Skeletal muscle cell (primary cell): Measurements from ENCODE around the gene CPNE8.

Experiments used
- DNase-seq: peaks from one replicate; pipeline ENCODE4 v3.0.0-alpha.2; 2010; ENCODE audit warnings: low read depth
- H3K4me3 ChIP-seq: 2 replicates; pipeline ENCODE4 v1.5.1; 2011; ENCODE audit warnings: low read depth, mild to moderate bottlenecking, control low read depth, low read length, moderate library complexity

Gene CPNE8

DNA sequence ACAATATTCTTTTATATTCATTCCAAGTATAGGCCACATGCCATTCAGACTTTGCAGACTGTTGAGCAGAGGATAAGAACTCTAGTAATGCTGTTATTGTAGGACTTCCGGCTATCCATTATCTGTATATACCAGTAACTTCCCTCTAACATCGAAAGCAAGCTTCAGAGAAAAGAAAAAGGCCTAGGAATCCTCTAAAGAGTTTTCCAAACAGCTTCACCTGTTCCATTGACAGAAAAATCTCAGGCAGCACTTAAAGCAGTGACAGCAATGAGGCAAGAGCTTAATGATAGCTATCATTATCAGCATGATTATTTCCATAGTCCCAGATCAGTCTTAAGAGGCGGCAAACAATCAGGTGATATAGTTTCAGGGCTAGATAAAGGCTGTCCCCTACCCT lies 1.8 kb downstream of the CPNE8 start:
- no peak for DNase-seq
- no peak overlapping the region for H3K4me3 ChIP-seq

GRCh38 chr12:38898001-38898684 lies 7.2 kb downstream of the CPNE8 start:
- no peak overlapping the region for H3K4me3 ChIP-seq
- DNase-seq = no peak

DNA sequence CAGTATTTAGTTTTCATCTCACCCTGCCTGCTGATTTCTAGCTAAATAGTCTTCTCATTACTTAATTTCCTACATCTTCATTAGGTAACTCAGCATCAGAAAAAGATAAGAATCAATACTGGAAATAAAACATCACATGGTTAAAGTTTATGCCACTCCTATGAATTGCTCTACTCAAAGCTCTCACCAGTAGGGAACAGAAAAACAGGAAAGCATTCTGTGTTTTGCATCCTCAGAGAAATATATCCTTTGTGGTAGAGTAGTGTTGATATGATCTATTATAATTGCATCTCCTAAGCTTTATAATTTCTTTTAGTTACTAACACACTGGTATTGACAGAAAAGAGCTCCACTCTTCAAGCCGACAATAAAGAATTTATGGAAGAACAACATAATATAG lies 9.9 kb downstream of the CPNE8 start:
- DNase-seq = no peak
- H3K4me3 ChIP-seq = no peak overlapping the region

GRCh38 chr12:38892976-38893375 lies 12.4 kb downstream of the CPNE8 start:
- no peak for DNase-seq
- H3K4me3 ChIP-seq = no peak overlapping the region

- no peak overlapping the region for H3K4me3 ChIP-seq
- no peak for DNase-seq
Observed at GRCh38 chr12:38892087-38892786, 13.2 kb downstream of the CPNE8 start.

DNA sequence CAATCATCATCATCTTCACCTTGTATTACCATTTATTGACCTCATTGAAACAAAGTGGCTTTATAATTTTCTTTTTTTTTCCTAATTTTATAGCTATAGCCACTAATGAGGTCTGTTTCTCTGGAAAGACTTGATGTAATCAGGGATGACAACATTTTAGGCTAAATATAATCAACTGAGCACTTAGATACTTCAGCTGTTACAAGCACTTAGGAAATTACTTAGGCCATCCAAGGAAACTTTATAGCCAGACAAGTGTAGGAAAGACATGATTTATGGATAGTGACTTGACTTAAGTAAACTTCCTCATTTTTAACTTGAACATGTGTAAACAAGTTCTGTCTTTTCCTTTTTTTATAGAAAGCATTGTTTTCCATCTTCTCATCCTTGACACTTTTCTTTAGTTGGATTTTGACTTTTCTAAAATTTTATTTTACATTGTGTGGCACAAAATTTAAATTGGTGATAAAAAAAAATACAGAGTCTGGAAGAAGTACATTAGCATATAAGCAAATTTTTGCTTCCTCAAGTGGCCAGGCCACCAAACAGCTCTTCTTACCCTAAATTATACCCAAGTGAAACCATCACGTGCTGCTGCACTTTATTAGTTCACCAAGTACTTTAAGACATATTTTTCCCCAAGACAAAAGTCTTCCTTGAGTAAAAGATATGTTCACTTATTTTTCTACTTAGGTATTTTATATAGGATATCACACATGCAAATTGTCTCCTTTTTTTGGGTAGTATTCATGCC lies 15.1 kb downstream of the CPNE8 start:
- H3K4me3 ChIP-seq = no peak overlapping the region

DNA sequence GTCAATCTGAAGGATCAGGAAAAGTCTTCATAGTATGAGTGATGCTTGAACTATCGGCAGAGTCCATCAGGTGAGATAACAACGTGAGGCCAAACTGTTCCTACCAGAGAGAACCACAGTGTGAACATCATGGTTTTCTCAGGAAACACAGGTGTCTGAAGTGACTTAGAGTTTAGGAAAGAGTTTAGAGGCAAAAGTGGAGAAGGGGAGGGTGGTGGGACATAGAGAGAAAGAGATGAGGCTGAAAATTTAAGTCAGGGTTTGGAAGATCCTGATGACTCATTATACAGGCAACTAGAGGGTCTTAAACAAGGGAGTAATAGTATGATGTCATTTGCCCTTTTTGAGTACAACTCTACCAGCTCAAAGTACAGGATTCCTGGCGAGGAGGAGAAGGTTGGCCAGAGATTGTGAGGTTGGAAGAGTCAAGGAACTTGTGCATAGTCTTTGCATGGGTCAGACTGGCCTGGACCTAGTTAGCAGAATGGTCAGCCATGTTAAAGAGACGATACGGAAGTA lies 16.0 kb downstream of the CPNE8 start:
- no peak for DNase-seq
- H3K4me3 ChIP-seq = no peak overlapping the region

More for the DNA sequence above, 15.1 kb downstream of the CPNE8 start:
- DNase-seq = no peak

DNA sequence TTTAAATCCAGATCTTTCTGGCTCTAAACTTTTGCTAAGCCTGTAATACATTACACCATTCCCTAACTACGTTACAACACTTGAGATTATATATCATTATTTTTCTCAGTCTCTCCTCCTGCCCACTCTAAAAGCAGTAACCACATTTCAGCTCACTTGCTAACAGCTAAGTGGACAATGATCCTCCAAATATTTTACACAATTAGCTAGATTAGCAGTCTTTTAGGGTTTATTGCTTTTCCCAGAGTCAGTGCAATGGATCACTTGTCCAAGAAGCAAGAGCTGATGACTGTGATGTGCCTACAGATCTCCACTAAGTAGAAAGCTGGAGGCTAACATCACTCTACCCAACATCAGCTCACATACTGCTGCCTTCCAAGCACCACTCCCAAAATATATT lies 17.6 kb downstream of the CPNE8 start:
- DNase-seq = no peak
- H3K4me3 ChIP-seq = no peak overlapping the region

DNA sequence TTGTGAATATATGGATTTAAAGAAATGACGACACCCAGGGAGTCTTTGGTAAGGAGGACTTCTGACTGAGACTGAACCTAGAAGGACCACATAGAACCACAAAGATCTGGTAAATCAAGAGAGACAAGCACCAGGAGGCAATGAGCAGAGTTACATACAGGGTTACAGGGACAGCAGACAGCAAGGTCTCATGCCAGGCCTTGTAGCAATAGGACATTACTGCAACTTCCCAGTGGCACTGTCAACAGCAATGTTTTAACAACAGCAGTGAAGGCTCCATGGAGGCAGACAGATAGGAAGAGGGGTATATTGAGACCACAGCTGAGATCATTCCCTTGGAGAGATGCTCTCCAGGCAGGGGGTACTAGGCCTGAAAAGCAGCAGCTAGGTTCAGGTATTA lies 18.5 kb downstream of the CPNE8 start:
- DNase-seq = no peak
- H3K4me3 ChIP-seq = no peak overlapping the region

GRCh38 chr12:38886064-38886463 lies 19.3 kb downstream of the CPNE8 start:
- no peak for DNase-seq
- no peak overlapping the region for H3K4me3 ChIP-seq

DNA sequence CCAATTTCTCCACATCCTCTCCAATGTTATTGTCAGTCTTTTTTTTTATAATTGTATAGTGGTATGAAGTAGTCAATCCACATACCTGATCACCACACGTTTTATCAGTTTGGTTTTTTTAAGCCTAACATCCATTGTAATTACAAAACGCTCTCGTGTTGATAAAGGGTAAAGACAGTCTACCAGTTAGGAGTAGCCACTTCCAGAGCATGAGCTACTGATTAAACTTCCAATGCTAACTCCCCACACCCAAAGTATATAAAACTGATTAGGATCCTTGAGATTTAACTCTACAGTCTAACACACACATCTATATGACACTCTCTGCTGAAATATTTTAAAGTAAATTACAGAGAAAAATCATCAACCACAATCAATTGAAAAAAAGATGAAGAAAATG lies 20.7 kb downstream of the CPNE8 start:
- H3K4me3 ChIP-seq = no peak overlapping the region
- DNase-seq = no peak

- no peak for DNase-seq
- H3K4me3 ChIP-seq = no peak overlapping the region
Observed at GRCh38 chr12:38883629-38884134, 21.7 kb downstream of the CPNE8 start.

DNA sequence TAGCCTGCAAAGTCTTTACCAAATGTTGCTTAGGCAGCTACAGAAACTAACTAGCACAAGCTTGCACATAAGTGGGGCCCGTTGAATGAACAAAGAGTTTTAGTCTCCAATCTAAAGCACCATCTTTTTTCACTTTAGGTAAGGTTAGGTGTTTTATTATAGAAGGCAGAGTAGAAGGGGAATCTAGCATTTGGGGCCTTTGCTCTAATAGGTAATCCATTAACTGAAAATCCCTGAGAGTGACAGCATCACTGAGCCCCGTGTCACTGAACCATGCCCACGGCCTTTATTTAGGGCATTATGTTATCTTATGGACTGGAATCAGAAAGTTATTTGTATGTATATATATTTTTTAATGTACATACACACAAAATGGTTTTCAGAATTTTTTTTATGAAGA lies 25.1 kb downstream of the CPNE8 start:
- no peak for DNase-seq

GRCh38 chr12:38878986-38879385 lies 26.4 kb downstream of the CPNE8 start:
- DNase-seq = no peak

More for the DNA sequence above, 25.1 kb downstream of the CPNE8 start:
- no peak overlapping the region for H3K4me3 ChIP-seq

GRCh38 chr12:38878333-38878705 lies 27.1 kb downstream of the CPNE8 start:
- H3K4me3 ChIP-seq = no peak overlapping the region
- no peak for DNase-seq

More at GRCh38 chr12:38878986-38879385, 26.4 kb downstream of the CPNE8 start:
- H3K4me3 ChIP-seq = no peak overlapping the region

- no peak for DNase-seq
- H3K4me3 ChIP-seq = no peak overlapping the region
Observed at GRCh38 chr12:38875586-38876228, 29.7 kb downstream of the CPNE8 start.

DNA sequence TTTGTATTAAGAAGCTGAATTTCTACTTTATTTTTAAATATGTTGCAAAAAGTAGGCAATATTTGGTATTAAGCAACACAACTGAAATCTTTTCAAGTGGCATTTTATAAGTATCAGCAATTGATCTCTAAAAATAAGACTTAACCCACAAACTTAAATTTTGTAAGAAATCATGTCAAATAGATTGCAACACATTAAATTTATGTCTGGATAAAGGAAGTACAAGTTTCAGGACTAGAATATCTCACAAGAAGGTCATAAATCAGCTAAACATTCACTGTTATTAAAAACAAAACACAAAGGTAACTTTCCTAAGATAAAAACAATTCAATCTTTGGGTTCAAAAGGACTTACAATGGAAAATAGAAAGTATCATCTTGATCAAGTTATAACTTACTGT lies 32.8 kb downstream of the CPNE8 start:
- no peak for DNase-seq
- H3K4me3 ChIP-seq = no peak overlapping the region

- DNase-seq = no peak
- H3K4me3 ChIP-seq = no peak overlapping the region
Observed at GRCh38 chr12:38872156-38872555, 33.2 kb downstream of the CPNE8 start.

- no peak overlapping the region for H3K4me3 ChIP-seq
- no peak for DNase-seq
Observed at GRCh38 chr12:38869036-38869435, 36.4 kb downstream of the CPNE8 start.

- no peak for DNase-seq
- no peak overlapping the region for H3K4me3 ChIP-seq
Observed at GRCh38 chr12:38850461-38850860, 54.9 kb downstream of the CPNE8 start.
